Gastroesophageal sphincter (tissue), 4 donors: ENCODE measurements around the gene ADCY9. TPM values are rescaled to one million over a fixed set of nuclear protein-coding genes. Genes with fewer than 3 reads are reported as not detected.
A peak's percentile ranks its signal among the peaks of the same experiment; 100 is the strongest.

Experiments
- ATAC-seq: fragments of 150-250 bp; one replicate; pipeline ENCODE4 v1.9.1; 2016; ENCODE audit warnings: mild to moderate bottlenecking, moderate library complexity
- H3K27ac ChIP-seq, 4 donors: fragments of 200-600 bp; sonication (generic) in 3 of 4; 1 replicate in 3 of 4; 2 replicates in 1 of 4; pipeline ENCODE4 v1.5.1; 2016 to 2019
- H3K27me3 ChIP-seq: fragments of 200-600 bp; sonication (generic); one replicate; pipeline ENCODE4 v1.5.1; 2019
- H3K36me3 ChIP-seq, 2 donors: fragments of 200-600 bp; sonication (generic); one replicate each; pipeline ENCODE4 v1.5.1; 2019; ENCODE audit warnings: control low read depth in 1 of 2
- H3K4me1 ChIP-seq, 3 donors: fragments of 200-600 bp; sonication (generic); 1 replicate in 2 of 3; 2 replicates in 1 of 3; pipeline ENCODE4 v1.5.1; 2016 to 2019; ENCODE audit warnings: control low read depth in 2 of 3
- H3K4me3 ChIP-seq, 2 donors: fragments of 200-600 bp; sonication (generic); one replicate each; pipeline ENCODE4 v1.5.1; 2019; ENCODE audit warnings: mild to moderate bottlenecking in 1 of 2, moderate library complexity in 1 of 2
- H3K9me3 ChIP-seq, 3 donors: fragments of 200-600 bp; sonication (generic); one replicate each; pipeline ENCODE4 v1.5.1; 2017 to 2019; ENCODE audit warnings: control low read depth in 2 of 3
- EP300 ChIP-seq: sonication (generic); formaldehyde crosslinking; IDR thresholded peaks from one replicate; pipeline ENCODE4 v1.6.1; 2017; ENCODE audit warnings: antibody characterized with exemption, mild to moderate bottlenecking
- POLR2A ChIP-seq, 2 donors: fragments of 450-650 bp; IDR thresholded peaks; one replicate each; pipeline ENCODE4 v1.6.1; 2017; ENCODE audit warnings: antibody characterized with exemption in 2 of 2, mild to moderate bottlenecking in 2 of 2, moderate library complexity in 1 of 2
- POLR2AphosphoS5 ChIP-seq: sonication (generic); formaldehyde crosslinking; IDR thresholded peaks from one replicate; pipeline ENCODE4 v1.6.1; 2017; ENCODE audit warnings: antibody characterized with exemption
- WGBS, 2 donors: methylation state at CpG; one replicate each; pipeline ENCODE4 v1.1.5; 2018; ENCODE audit warnings: low coverage in 1 of 2; 5-methylcytosine and 5-hydroxymethylcytosine counted together
- total RNA-seq, 4 donors: library from RNA; depleted of rRNA; stranded (reverse); fragments of >200 nt; gene quantifications; one replicate each; pipeline ENCODE4 v1.1.0, GENCODE V29; 2016
- TF ChIP-seq, protein P1 (sequence below), 4 experiments: fragments of 200-600 bp in 2 of 4; fragments of 450-650 bp in 2 of 4; sonication (generic) in 1 of 4; IDR thresholded peaks; one replicate each; pipeline ENCODE4 v1.5.1; 2017 to 2019; ENCODE audit warnings: antibody characterized with exemption in 4 of 4, mild to moderate bottlenecking in 2 of 4, moderate library complexity in 2 of 4

Gene ADCY9
- total RNA-seq, 4 donors from 2014 or later, result 33.0 to 83.5 (median 43.4) TPM

DNA sequence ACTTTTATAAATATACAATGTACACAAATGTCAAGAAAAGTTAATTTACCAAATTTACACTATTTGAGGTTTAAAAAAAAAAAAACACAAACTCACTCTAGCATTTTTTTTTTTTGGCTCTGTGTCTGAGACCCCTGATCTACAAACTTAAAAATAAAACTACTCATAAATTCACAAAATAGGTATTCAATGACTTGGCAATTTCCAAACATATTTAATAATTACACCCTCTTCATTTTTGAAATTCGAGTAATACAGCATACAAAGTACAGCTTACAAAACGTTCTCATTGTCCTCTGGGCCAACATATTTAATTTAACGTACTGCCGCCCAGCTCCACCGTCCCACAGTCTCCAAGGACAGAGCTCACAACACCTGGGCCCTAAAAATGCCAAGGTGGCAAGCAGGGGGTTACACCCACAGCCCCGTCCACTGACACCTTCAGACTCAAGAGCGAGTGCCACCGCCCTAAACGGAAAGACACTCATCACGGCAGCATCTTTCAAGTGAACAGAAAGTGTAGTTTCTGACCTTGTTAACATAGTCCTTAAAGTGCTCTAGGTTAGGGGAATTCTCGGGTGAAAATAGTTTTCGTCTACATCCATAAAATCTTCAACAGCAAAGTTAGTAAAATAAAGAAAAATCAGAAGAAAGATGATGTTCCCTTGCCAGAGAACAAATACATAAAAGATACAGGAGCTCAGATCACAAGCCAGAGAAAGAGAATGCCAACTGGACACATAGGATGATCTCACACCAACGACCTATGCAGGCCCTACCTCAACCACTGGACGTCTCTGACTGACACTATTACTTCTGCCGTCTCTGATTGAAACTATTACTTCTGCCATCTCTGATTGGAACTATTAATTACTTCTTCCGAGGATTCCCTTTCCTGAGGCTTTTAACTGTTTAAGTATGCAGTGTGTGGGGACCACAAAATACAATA is 4.2 kb downstream of the ADCY9 start:
- H3K27me3 ChIP-seq, result no peaks in the 10 kb centered on the region
- no peak for ATAC-seq
- no peak for TF ChIP-seq POLR2AphosphoS5
- peak overlapping the region; percentile 24 to 69 for H3K4me3 ChIP-seq
- H3K4me1 ChIP-seq, result peaks cover 0 to 69% (median 35%) of the 10 kb centered on the region in 3 donors
- 19 to 31% methylated on average over 9 to 16 of the region's 16 CpGs for WGBS, 2 donors
- peak overlapping the region in 2 of 4 donors; percentile 5 to 48 for H3K27ac ChIP-seq
- H3K9me3 ChIP-seq, result no peaks in the 10 kb centered on the region
- no peaks in the 10 kb centered on the region for H3K36me3 ChIP-seq

DNA sequence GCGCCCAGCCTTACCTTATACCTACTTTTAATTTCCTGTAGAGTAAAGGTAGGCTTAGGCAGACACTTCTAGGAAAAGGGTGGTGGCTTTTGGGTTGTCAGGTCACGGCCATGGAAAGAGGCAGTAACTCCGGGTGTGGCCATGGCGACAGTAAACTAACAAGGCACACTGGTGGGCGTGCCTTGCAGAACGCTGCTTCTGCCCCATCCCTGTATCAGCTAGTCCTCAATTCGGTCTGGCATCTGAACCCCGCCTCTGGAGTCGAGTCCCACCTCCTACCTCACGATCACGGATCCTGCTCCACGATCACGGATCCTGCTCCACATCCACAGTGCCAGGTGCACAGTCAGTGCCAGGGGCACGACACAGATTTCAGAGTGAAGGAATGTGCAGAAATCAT is 5.6 kb downstream of the ADCY9 start:
- 53 to 73% methylated on average over 3 to 8 of the region's 14 CpGs for WGBS, 2 donors
- peaks cover 0 to 65% (median 32%) of the 10 kb centered on the region in 3 donors for H3K4me1 ChIP-seq
- ATAC-seq, result no peak

DNA sequence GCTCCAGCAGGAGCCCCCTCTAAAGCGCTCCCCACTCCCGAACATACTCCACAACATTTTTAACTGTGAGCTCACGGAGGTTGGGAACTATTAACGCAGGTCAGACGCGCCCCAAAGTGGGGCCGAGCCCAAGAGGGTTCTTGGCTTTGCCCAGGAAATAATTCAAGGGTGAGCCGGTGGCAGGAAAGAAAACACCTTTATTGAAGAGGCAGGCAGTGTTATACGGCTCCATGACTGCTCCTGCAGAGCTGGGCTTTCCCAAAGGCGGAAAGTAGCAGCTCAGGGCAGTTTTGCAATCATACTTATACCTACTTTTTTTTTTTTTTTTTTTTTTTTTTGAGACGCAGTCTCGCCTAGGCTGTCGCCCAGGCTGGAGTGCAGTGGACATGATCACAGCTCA is 6.2 kb downstream of the ADCY9 start:
- Histone ChIP-seq H3K27ac (no peak overlapping the region), H3K4me1 (peaks cover 0 to 62% (median 32%) of the 10 kb centered on the region in 3 donors), H3K9me3 (no peaks in the 10 kb centered on the region), H3K27me3 (no peaks in the 10 kb centered on the region), H3K36me3 (no peaks in the 10 kb centered on the region), H3K4me3 (no peak overlapping the region)
- TF ChIP-seq, protein P1, sequence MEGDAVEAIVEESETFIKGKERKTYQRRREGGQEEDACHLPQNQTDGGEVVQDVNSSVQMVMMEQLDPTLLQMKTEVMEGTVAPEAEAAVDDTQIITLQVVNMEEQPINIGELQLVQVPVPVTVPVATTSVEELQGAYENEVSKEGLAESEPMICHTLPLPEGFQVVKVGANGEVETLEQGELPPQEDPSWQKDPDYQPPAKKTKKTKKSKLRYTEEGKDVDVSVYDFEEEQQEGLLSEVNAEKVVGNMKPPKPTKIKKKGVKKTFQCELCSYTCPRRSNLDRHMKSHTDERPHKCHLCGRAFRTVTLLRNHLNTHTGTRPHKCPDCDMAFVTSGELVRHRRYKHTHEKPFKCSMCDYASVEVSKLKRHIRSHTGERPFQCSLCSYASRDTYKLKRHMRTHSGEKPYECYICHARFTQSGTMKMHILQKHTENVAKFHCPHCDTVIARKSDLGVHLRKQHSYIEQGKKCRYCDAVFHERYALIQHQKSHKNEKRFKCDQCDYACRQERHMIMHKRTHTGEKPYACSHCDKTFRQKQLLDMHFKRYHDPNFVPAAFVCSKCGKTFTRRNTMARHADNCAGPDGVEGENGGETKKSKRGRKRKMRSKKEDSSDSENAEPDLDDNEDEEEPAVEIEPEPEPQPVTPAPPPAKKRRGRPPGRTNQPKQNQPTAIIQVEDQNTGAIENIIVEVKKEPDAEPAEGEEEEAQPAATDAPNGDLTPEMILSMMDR (IDR thresholded peaks at IDR 0.05), result no peak
- TF ChIP-seq POLR2AphosphoS5, result no peak
- no peak for TF ChIP-seq POLR2A (IDR thresholded peaks at IDR 0.05)
- TF ChIP-seq EP300, result no peak
- WGBS, 2 donors, result 80 to 90% methylated on average over 2 to 3 of the region's 13 CpGs
- ATAC-seq, result no peak

More for the DNA sequence above, 5.6 kb downstream of the ADCY9 start:
- no peak overlapping the region for H3K4me3 ChIP-seq
- TF ChIP-seq, protein P1 (IDR thresholded peaks at IDR 0.05), result no peak
- no peak for TF ChIP-seq POLR2A (IDR thresholded peaks at IDR 0.05)
- H3K36me3 ChIP-seq, result no peaks in the 10 kb centered on the region
- H3K27me3 ChIP-seq, result no peaks in the 10 kb centered on the region
- H3K9me3 ChIP-seq, result no peaks in the 10 kb centered on the region
- H3K27ac ChIP-seq, result no peak overlapping the region

DNA sequence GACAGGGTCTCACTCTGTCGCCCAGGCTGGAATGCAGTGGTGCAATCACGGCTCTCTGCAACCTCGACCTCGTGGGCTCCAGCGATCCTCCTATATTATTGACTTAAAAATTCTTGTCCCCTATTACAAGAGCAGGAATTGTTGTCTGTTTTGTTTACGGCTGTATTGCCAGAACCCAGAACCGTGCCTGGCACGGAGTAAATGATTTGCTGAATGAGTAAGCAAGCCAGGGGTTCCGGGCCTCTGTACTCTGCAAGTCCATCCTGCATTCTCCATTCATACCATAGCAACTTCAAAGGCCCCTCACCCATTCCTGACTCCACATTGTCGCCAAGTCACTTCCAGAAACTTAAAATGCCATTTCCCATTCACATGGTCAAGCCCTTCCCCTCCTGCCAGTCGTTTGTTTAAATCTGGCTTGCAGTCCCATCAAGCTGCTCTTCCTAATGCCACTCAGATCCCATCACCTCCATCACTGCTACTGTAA is 6.9 kb downstream of the ADCY9 start:
- H3K27me3 ChIP-seq, result no peaks in the 10 kb centered on the region
- ATAC-seq, result no peak
- H3K4me1 ChIP-seq, result peaks cover 0 to 54% (median 31%) of the 10 kb centered on the region in 3 donors
- H3K27ac ChIP-seq, result no peak overlapping the region
- no peak overlapping the region for H3K4me3 ChIP-seq
- no peaks in the 10 kb centered on the region for H3K36me3 ChIP-seq
- WGBS, 2 donors, result 76 to 80% methylated on average over 11 of the region's 11 CpGs
- TF ChIP-seq, protein P1 (IDR thresholded peaks at IDR 0.05), result no peak
- no peak for TF ChIP-seq POLR2AphosphoS5
- TF ChIP-seq EP300, result no peak
- TF ChIP-seq POLR2A (IDR thresholded peaks at IDR 0.05), result no peak
- no peaks in the 10 kb centered on the region for H3K9me3 ChIP-seq

DNA sequence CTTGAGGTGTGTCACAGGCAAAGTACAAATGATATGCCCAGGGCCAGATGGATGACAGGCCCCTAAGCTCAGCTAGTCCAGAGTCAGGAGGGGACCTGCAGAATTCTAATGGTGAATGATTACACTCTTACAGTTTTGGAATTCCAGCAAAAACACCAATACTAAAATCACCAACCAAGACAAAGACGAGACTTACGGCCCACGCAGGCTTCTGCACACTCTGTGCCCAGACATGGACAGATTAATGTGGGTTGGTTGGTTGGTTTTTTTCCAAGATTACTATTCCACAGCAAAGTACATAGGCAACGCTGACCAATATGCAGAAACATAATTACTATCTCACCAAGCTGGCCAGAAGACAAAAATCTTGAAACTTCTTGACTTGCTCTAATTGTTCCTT is 9.7 kb downstream of the ADCY9 start:
- WGBS, 2 donors, result 92 to 100% methylated on average over 1 to 4 of the region's 4 CpGs
- Histone ChIP-seq H3K9me3 (no peaks in the 10 kb centered on the region), H3K4me1 (peaks cover 0 to 29% (median 11%) of the 10 kb centered on the region in 3 donors), H3K27me3 (no peaks in the 10 kb centered on the region), H3K4me3 (no peak overlapping the region), H3K27ac (no peak overlapping the region), H3K36me3 (peaks cover 0 to 10% of the 10 kb centered on the region in 2 donors)
- TF ChIP-seq, protein P1 (IDR thresholded peaks at IDR 0.05), result no peak
- TF ChIP-seq EP300 (no peak), POLR2A (IDR thresholded peaks at IDR 0.05) (no peak), POLR2AphosphoS5 (no peak)
- no peak for ATAC-seq
